HCT116 (cell line): ENCODE measurements around the gene CRACDL. TPM values are rescaled to one million over a fixed set of nuclear protein-coding genes. Genes with fewer than 3 reads are reported as not detected.

Experiments used
- ATAC-seq: fragments of 200-7000 bp; cut with Tn5 transposase; 2 replicates; pipeline ENCODE4 v1.9.1; 2020; ENCODE audit warnings: mild to moderate bottlenecking, moderate library complexity
- BruUV-seq: library from RNA; stranded (reverse); fragments of 400-500 nt; replicated peaks from 2 replicates; lab custom pipeline; 2021; lab: Mats Ljungman, UMichigan
- CTCF ChIA-PET: fragments of 300-600 bp; sonication (Branson Sonifier 250); formaldehyde crosslinking; loops from one replicate; lab custom pipeline; 2021; ENCODE audit warnings: antibody characterized with exemption; lab: Charles Lee
- POLR2A ChIA-PET: fragments of 300-600, 350-600 bp; sonication (Branson Sonifier 250); formaldehyde crosslinking; loops from one replicate; lab custom pipeline; 2021; ENCODE audit warnings: antibody characterized with exemption; lab: Charles Lee
- RAD21 ChIA-PET, 2 experiments: fragments of 300-600 bp; sonication (Branson Sonifier 250); formaldehyde crosslinking; loops; one replicate each; lab custom pipeline; 2023; ENCODE audit warnings: low total read pairs in 2 of 2; ENCODE audit not compliant: uncharacterized antibody in 2 of 2, unreplicated experiment in 2 of 2, low non-redundant PET in 1 of 2; lab: Charles Lee
- DNase-seq: peaks from one replicate; pipeline ENCODE4 v3.0.0-alpha.2; 2010; ENCODE audit warnings: low read depth, low spot score
- H2AFZ ChIP-seq: fragments of 200-600 bp; shearing (Covaris generic), sonication (generic); 2 replicates; pipeline ENCODE4 v1.6.1; 2017; ENCODE audit warnings: low read depth, mixed run types, mixed read lengths, antibody characterized with exemption, low read length; ENCODE audit not compliant: poor library complexity, severe bottlenecking
- H3K27ac ChIP-seq: 2 replicates; pipeline ENCODE4 v1.5.1; 2012; ENCODE audit warnings: low read depth, low read length
- H3K27me3 ChIP-seq: fragments of 200-600 bp; sonication (generic); 2 replicates; pipeline ENCODE4 v1.6.1; 2016; ENCODE audit warnings: mixed run types, low read length, mixed read lengths; ENCODE audit not compliant: insufficient read depth
- H3K36me3 ChIP-seq, 2 experiments: fragments of 200-500 bp in 1 of 2; fragments of 200-600 bp in 1 of 2; sonication (Bioruptor generic) in 1 of 2; sonication (generic) in 1 of 2; 2 replicates each; pipeline versions ENCODE4 v1.5.1 to v1.6.1; 2014 to 2016; ENCODE audit warnings: low read length in 2 of 2, inconsistent platforms in 1 of 2, mixed read lengths in 1 of 2, mixed run types in 1 of 2; ENCODE audit not compliant: insufficient read depth in 2 of 2, control insufficient read depth in 1 of 2
- H3K4me1 ChIP-seq, 2 experiments: fragments of 200-600 bp in 1 of 2; sonication (generic) in 1 of 2; 2 replicates each; pipeline versions ENCODE4 v1.5.1 to v1.6.1; 2012 to 2017; ENCODE audit warnings: low read length in 2 of 2, inconsistent platforms in 1 of 2, mild to moderate bottlenecking in 1 of 2, mixed read lengths in 1 of 2, mixed run types in 1 of 2, moderate library complexity in 1 of 2; ENCODE audit not compliant: insufficient read depth in 2 of 2, control insufficient read depth in 1 of 2
- H3K4me2 ChIP-seq: fragments of 200-600 bp; sonication (generic); 2 replicates; pipeline ENCODE4 v1.6.1; 2017; ENCODE audit warnings: mixed run types, low read length, mixed read lengths
- H3K4me3 ChIP-seq, 2 experiments: fragments of 200-600 bp in 1 of 2; sonication (generic) in 1 of 2; replicated peaks in 1 of 2; 2 replicates each; pipeline ENCODE4 v1.5.1; 2011 to 2016; ENCODE audit warnings: low read length in 2 of 2, control low read depth in 1 of 2, low read depth in 1 of 2, mild to moderate bottlenecking in 1 of 2, mixed read lengths in 1 of 2, mixed run types in 1 of 2
- H3K79me2 ChIP-seq: fragments of 200-600 bp; sonication (generic); 2 replicates; pipeline ENCODE4 v1.6.1; 2017; ENCODE audit warnings: mild to moderate bottlenecking, mixed run types, low read length, moderate library complexity, mixed read lengths; ENCODE audit not compliant: insufficient read depth
- H3K9ac ChIP-seq: fragments of 200-600 bp; sonication (generic); 2 replicates; pipeline ENCODE4 v1.6.1; 2016; ENCODE audit warnings: low read length, mixed read lengths
- H3K9me2 ChIP-seq: fragments of 200-600 bp; sonication (generic), shearing (Covaris generic); 2 replicates; pipeline ENCODE4 v1.6.1; 2017; ENCODE audit warnings: mixed run types, mild to moderate bottlenecking, moderate library complexity; ENCODE audit not compliant: insufficient read depth
- H3K9me3 ChIP-seq, 2 experiments: fragments of 200-500 bp in 1 of 2; fragments of 200-600 bp in 1 of 2; sonication (Bioruptor generic) in 1 of 2; sonication (generic) in 1 of 2; 2 replicates each; pipeline ENCODE4 v1.6.1; 2014 to 2017; ENCODE audit warnings: low read length in 2 of 2, mixed read lengths in 2 of 2, inconsistent platforms in 1 of 2, low read depth in 1 of 2, mild to moderate bottlenecking in 1 of 2, mixed run types in 1 of 2, moderate library complexity in 1 of 2; ENCODE audit not compliant: control insufficient read depth in 1 of 2, insufficient read depth in 1 of 2
- H4K20me1 ChIP-seq: fragments of 200-600 bp; sonication (generic), shearing (Covaris generic); 2 replicates; pipeline ENCODE4 v1.6.1; 2017; ENCODE audit warnings: mixed run types, mild to moderate bottlenecking, moderate library complexity; ENCODE audit not compliant: insufficient read depth
- CBX3 ChIP-seq: IDR thresholded peaks from 2 replicates; pipeline ENCODE4 v1.6.1; 2012; ENCODE audit warnings: low read depth
- EZH2phosphoT487 ChIP-seq: fragments of 200-600 bp; IDR thresholded peaks from 2 replicates; pipeline ENCODE4 v1.6.1; 2018; ENCODE audit warnings: antibody characterized with exemption, borderline replicate concordance
- JUND ChIP-seq: IDR thresholded peaks from 2 replicates; pipeline ENCODE4 v1.6.1; 2012
- POLR2AphosphoS5 ChIP-seq: IDR thresholded peaks from 2 replicates; pipeline ENCODE4 v1.6.1; 2011; ENCODE audit warnings: mild to moderate bottlenecking, low read depth, low read length, moderate library complexity
- SIN3A ChIP-seq: IDR thresholded peaks from 2 replicates; pipeline ENCODE4 v1.6.1; 2012; ENCODE audit warnings: low read depth
- SP1 ChIP-seq: IDR thresholded peaks from 2 replicates; pipeline ENCODE4 v1.6.1; 2012; ENCODE audit warnings: low read depth
- SRF ChIP-seq: IDR thresholded peaks from 2 replicates; pipeline ENCODE4 v1.6.1; 2012; ENCODE audit warnings: low read depth
- TCF7L2 ChIP-seq: IDR thresholded peaks from 2 replicates; pipeline ENCODE4 v1.7.0; 2011; ENCODE audit warnings: borderline replicate concordance, inconsistent platforms; ENCODE audit not compliant: insufficient read depth, insufficient read length; ENCODE audit errors: extremely low read depth
- YY1 ChIP-seq: IDR thresholded peaks from 2 replicates; pipeline ENCODE4 v1.6.1; 2011; ENCODE audit warnings: low read length, low read depth, moderate library complexity, mild to moderate bottlenecking; ENCODE audit not compliant: insufficient replicate concordance; ENCODE audit errors: extremely low read depth
- ZFX ChIP-seq: fragments of 450-650 bp; IDR thresholded peaks from 2 replicates; pipeline ENCODE4 v1.6.1; 2017
- intact Hi-C: fragments of 100-400 bp; cut with micrococcal nuclease; formaldehyde crosslinking; loops from 2 replicates; pipeline ENCODE4 v1.10.0; 2022
- total RNA-seq: library from RNA; stranded (reverse); gene quantifications from one replicate; pipeline ENCODE4 v1.2.1, GENCODE V29; 2021; ENCODE audit not compliant: unreplicated experiment
- TF ChIP-seq, protein P1 (sequence below), 3 experiments: fragments of 200-600 bp in 1 of 3; sonication (generic) in 1 of 3; IDR thresholded peaks in 2 of 3; conservative IDR thresholded peaks in 1 of 3; 2 replicates each; pipeline ENCODE4 v1.5.1; 2012 to 2017; ENCODE audit warnings: low read depth in 2 of 3, low read length in 2 of 3, antibody characterized with exemption in 1 of 3, borderline replicate concordance in 1 of 3, control low read depth in 1 of 3, mild to moderate bottlenecking in 1 of 3, mixed read lengths in 1 of 3, mixed run types in 1 of 3, moderate library complexity in 1 of 3; ENCODE audit not compliant: insufficient read depth in 1 of 3
- TF ChIP-seq, protein P2 (sequence below): IDR thresholded peaks from 2 replicates; pipeline ENCODE4 v1.6.1; 2012; ENCODE audit warnings: low read depth

CRACDL gene
- total RNA-seq, 1 experiment from 2014 or later, result 1.1 TPM

DNA sequence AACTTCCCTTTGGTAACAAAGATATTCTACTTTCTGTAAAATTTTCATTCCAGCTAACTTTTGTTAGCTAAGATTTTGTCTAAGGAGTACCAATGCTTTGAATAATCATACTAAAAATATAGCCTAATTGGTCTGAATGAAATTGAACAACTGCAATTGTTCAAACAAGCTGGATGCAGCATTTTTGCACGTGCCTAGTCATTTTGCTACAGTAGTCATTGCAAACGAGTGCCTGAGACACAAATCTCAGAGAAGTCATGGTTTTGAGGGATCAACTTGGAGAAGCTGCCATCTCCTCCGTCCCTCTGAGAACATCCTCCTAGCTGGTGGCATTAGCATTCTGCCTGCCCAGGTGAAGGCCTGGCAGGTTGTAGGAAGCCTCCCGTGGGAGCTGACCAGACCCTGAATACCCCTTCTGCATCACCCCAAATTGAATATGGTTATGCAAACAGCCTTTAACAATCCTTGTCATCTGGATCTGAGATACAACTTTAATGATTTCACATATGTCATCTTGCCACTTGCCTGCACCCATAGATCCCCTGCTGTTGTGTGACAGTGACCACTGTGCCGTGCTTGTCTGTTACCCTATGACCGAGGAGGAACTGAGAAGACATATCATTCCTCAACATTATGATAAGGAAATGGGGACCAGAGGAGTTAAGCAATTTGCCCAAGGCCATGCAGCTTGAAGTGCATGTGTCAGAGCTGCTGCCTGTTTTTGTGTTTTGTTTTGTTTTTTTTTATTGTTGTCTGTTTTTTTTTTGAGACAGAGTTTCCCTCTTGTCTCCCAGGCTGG lies 176.0 kb downstream of the CRACDL start:
- intact Hi-C loops, result loop anchor here (2.0 kb wide), 1 partner anchor 29 kb away; the partner anchor contains the start of gene MGAT4A
- no TSS peak for BruUV-seq

More for the DNA sequence above, 176.0 kb downstream of the CRACDL start:
- H2AFZ ChIP-seq, result no peak overlapping the region
- H3K27me3 ChIP-seq, result no peaks in the 10 kb centered on the region
- H3K79me2 ChIP-seq, result no peaks in the 10 kb centered on the region
- ChIA-PET RAD21 (no interaction called here), POLR2A (no interaction called here), CTCF (no interaction called here)
- no peak for TF ChIP-seq ZFX
- TF ChIP-seq JUND, result no peak
- TF ChIP-seq, protein P1, sequence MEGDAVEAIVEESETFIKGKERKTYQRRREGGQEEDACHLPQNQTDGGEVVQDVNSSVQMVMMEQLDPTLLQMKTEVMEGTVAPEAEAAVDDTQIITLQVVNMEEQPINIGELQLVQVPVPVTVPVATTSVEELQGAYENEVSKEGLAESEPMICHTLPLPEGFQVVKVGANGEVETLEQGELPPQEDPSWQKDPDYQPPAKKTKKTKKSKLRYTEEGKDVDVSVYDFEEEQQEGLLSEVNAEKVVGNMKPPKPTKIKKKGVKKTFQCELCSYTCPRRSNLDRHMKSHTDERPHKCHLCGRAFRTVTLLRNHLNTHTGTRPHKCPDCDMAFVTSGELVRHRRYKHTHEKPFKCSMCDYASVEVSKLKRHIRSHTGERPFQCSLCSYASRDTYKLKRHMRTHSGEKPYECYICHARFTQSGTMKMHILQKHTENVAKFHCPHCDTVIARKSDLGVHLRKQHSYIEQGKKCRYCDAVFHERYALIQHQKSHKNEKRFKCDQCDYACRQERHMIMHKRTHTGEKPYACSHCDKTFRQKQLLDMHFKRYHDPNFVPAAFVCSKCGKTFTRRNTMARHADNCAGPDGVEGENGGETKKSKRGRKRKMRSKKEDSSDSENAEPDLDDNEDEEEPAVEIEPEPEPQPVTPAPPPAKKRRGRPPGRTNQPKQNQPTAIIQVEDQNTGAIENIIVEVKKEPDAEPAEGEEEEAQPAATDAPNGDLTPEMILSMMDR (IDR thresholded peaks at IDR 0.05 in 2 of 3, conservative IDR thresholded peaks at IDR 0.05 in 1 of 3; ENCODE audit: borderline replicate concordance in 1 of 3, insufficient read depth in 1 of 3, low read depth in 2 of 3, low read length in 2 of 3), result no peak
- no peak for TF ChIP-seq EZH2phosphoT487
- no peak for TF ChIP-seq SRF
- no peak for TF ChIP-seq SP1
- TF ChIP-seq TCF7L2, result no peak
- TF ChIP-seq, protein P2, sequence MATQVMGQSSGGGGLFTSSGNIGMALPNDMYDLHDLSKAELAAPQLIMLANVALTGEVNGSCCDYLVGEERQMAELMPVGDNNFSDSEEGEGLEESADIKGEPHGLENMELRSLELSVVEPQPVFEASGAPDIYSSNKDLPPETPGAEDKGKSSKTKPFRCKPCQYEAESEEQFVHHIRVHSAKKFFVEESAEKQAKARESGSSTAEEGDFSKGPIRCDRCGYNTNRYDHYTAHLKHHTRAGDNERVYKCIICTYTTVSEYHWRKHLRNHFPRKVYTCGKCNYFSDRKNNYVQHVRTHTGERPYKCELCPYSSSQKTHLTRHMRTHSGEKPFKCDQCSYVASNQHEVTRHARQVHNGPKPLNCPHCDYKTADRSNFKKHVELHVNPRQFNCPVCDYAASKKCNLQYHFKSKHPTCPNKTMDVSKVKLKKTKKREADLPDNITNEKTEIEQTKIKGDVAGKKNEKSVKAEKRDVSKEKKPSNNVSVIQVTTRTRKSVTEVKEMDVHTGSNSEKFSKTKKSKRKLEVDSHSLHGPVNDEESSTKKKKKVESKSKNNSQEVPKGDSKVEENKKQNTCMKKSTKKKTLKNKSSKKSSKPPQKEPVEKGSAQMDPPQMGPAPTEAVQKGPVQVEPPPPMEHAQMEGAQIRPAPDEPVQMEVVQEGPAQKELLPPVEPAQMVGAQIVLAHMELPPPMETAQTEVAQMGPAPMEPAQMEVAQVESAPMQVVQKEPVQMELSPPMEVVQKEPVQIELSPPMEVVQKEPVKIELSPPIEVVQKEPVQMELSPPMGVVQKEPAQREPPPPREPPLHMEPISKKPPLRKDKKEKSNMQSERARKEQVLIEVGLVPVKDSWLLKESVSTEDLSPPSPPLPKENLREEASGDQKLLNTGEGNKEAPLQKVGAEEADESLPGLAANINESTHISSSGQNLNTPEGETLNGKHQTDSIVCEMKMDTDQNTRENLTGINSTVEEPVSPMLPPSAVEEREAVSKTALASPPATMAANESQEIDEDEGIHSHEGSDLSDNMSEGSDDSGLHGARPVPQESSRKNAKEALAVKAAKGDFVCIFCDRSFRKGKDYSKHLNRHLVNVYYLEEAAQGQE, result no peak
- no peak for TF ChIP-seq YY1
- TF ChIP-seq SIN3A, result no peak
- TF ChIP-seq POLR2AphosphoS5, result no peak
- no peak for TF ChIP-seq CBX3
- H3K36me3 ChIP-seq, result no peaks in the 10 kb centered on the region
- no peak overlapping the region for H3K4me3 ChIP-seq
- ATAC-seq, result no peak
- H3K9me2 ChIP-seq, result no peaks in the 10 kb centered on the region
- no peak overlapping the region for H3K4me2 ChIP-seq
- DNase-seq, result no peak
- H3K9ac ChIP-seq, result no peak overlapping the region
- H3K9me3 ChIP-seq, result no peaks in the 10 kb centered on the region
- H3K27ac ChIP-seq, result no peak overlapping the region
- peaks cover 0 to 11% of the 10 kb centered on the region in 2 experiments; a peak in 2 of 4 replicates for H3K4me1 ChIP-seq
- H4K20me1 ChIP-seq, result no peaks in the 10 kb centered on the region
